NAMALWA (cell line): ENCODE data around the gene CDK14.
A peak's percentile ranks its signal among the peaks of the same experiment; 100 is the strongest.
"Not testable (repeated sequence)": the region's sequence is repeated elsewhere in the genome, so short reads cannot be mapped to it uniquely, and the experiment has no call there.

Experiments used
- DNase-seq: peaks from one replicate; pipeline ENCODE4 v3.0.0-alpha.2; 2015; ENCODE audit warnings: low spot score

The CDK14 gene

DNA sequence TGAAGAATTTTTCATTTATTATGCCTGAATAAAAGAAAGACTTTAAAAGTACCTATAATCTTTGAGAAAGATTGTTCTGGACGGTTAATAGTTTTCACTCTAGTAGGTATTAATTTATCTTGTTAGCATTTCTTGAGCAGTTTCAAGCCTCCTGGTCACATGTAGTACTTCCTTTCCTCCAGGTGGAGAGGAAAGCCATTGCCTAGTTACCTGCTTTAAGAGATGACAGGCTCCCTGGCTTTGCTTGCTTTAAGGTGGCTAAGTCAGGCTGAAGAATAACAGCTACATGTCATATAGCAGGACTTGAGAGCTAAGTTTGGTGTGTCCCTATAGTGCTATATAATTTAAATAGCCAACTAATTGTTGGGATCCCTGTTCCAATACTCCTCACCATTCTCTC is 160.2 kb downstream of the CDK14 start:
- peak; percentile 38 for DNase-seq

DNA sequence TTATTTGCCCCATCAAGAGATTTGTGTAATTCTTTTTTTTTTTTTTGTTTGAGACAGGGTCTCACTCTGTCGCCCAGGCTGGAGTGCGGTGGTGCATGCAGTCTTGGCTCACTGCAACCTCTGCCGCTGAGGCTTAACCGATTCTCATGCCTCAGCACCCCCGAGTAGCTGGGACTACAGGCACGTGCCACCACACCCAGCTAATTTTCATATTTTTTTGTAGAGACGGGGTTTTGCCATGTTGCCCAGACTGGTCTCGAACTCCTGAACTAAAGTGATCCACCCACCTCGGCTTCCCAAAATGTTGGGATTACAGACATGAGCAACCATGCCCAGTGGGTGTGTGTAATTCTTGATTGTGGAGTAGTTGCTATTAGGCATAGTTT is 161.4 kb downstream of the CDK14 start:
- peak; percentile 87 for DNase-seq

DNA sequence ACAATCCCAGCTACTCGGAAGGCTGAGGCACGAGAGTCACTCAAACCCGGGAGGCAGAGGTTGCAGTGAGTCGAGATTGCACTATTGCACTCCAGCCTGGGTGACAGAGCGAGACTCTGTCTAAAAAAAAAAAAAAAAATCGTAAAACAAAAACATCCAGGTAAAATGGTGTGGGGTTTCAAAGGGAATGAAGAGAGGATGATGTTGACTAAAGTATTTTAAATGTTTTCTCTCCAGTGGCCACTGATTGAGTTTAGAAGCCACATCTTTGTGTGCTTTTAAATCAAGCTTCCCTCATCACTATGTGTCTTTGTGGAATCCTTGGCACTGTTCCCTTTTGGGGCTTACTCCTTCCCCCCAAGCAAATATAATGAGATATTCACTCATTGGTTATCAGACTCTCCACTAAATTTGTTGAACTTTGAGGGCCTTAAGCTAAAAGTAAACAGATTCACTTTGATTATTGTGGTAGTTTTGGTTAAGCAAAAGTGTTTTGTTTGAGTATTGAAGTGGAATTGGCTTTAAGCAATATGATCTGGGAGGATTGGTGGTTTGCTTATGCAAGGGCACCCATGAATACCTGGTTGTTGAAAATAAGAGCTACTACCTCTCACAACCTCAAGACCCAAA is 162.9 kb downstream of the CDK14 start:
- DNase-seq, result no peak

DNA sequence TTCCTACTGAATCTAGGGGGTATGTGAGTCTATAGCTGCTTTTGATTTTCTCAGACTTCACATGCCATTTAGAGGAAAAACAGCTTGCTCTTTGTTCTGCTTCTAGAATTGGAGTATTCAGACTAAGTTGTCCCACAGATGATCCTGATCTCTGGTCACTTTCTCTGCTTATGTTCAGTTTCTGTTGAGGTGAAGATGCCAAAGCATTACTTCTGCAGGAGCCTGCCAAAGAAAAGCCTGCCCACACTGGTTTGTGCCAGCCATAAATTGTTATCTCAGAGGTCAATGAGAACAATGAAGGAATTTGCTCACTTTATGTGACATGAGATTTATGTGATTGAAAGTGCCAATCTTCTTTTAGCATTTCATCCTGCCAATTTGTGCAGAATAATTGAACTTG is 163.6 kb downstream of the CDK14 start:
- no peak for DNase-seq

DNA sequence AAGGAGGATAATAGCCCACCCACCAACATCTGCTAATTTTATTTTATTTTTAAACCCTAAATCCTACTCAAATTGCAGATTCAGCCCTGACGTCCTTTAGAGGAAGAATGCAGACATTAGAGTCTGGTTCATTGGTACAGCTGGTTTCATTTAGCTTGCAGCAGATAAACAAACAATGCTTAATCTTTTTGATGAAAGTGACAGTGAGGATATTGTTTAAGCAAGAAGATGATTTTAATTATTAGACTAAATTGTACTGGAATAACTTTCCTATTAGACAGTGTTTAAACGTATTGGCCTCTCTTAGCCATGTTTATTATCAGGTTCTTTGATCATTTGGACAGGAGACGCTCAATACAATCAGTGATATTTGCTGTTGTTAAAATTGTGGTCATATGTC is 164.8 kb downstream of the CDK14 start:
- no peak for DNase-seq

DNA sequence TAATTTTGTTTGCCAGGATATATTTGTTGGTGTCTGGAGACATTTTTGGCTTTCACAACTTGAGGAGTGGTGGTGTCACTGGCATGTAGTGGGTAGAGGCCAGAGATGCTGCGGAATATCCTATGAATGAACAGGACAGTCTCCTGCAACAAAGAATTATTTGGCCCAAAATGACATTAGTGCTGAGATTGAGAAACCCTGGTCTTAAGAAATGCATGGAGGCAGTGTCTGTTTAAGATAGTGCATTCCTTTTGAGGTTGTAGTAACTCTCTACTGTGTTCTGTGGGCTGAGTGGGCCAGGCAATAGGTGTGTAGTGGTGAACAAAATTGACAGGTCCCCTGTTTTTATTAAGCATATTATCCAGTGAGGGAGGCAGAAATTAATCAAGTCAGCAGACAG is 165.5 kb downstream of the CDK14 start:
- DNase-seq, result no peak

DNA sequence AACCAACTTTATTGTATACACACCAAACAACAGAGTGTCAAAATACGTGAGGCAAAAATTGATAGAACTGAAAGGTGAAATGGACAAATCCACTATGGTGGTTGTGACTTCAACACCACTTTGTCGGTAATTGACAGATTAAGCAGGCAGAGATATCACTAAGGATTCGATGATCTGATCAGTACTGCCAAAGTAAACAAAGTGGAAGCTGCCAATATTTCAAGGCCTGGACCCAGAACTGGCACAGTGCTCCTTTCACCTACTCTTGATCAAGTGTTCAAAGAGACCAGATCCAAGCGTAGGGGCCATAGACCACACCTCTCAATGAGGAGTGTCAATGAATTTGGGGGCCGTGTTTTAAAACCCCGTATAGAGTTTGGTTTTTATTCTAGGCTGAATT is 167.0 kb downstream of the CDK14 start:
- DNase-seq, result no peak

DNA sequence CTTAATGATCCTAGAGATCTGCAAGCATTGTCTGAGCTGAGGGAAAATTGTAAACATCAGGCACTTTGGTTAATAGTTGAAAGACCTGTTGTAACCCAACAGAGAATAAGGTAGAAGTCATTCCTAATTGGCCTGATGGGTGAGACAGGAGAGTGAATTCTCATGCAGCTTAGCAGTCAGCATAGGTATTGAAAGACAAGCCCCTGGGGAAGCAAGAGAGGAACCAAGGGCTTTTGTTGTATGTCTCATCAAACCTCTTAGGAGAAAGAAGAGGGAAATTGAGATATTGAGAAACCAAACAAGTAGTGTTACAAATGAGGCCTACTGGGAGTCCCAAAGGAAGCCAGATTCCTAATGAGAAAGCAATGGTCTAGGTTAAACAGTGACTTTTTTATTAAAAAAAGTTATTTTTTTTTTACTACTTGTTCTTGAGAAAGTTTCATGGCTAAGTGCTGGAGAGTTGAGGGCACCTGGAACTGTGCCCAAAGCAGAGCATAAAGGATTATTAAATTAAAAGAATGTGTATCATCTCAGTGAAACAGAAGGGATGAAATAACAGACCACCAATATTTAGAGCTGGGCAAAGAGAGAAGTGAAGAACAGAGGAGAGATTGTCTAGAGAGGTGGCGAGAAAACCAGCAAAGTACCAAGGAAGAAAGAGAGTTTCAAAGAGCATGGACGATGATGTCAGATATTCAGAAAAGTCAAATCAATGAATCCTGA is 168.9 kb downstream of the CDK14 start:
- no peak for DNase-seq

DNA sequence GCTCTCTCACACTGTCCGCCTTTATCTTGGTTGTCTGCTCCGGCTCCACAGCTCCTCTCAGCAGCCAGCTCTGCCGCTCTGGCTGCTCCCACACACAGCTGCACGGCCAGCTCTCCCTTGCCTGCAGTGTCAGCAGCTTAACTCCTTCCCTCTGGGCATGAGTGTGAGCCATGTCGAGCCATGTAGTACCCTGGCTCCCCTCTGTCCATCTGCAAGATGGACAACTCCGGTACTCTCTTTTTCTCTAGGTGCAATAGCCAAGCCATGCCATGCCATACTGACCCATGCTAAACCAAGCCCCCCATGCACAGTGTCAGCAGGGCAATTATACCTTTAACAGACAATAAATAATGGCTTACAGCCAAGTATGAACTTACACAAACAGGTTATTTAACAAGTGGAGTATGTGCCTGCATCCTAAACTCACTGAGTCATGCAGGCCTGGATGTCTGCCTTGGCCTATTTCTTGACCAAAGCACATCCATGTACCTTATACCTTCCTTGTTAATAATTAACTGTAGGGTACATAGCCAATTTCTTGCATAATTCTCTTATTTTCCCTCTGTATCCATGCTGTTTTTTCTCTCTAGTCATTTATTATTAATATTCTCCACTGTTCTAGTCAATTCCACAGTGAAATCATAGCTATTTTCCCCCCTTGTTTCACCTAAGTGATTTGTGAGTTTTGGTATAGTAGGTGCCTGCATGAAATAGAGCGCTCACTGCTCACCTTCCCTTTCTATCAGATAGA is 170.9 kb downstream of the CDK14 start:
- DNase-seq, result no peak

DNA sequence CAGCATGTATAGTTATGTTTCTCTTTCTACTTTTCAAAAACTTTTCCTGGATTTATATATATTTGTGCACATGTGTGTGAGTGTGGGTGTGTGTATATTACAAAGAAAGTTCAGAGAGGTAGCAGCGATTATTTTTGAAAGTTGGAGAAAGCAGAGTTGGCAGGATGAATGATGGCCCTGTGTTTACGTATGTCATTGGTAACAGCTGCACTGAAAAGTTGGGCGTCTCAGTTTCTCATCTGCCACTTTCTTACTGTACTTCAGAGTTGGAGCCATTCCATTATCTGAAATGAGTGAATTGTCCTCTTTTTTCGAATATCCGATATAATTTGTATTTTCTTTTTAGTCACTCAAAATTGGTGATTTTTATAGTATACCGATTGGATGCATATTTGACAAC is 172.2 kb downstream of the CDK14 start:
- DNase-seq, result no peak

DNA sequence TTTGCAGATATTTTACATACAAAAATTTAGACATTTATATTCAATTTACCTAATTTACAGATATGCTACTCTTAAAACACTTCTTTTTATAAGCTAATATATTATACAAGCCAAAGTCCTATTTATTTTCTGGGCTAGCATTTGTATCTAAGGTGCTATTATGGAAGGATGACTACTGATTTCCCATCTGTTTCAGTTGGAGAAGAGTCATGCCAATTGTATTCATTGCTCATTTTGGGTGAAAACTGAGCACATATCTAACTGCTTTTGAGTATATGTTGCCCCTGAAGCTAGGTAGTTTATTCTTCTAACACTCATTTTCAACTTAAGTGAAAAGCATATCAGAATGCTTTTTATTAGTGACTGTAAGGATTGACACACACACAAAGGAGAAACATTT is 172.9 kb downstream of the CDK14 start:
- no peak for DNase-seq

DNA sequence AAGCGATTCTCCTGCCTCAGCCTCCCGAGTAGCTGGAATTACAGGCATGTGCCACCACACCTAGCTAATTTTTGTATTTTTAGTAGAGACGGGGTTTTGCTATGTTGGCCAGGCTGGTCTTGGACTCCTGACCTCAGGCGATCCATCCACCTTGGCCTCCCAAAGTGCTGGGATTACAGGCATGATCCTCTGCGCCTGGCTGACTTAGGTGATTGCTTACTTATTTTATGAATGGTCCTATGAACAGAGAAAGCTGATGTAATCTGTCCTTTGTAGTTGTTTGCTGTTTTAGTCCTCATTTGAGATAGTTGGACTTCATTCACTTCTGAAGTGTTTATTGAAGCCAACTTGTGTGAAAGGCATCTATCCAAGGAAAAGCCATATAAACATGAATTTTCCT is 173.4 kb downstream of the CDK14 start:
- DNase-seq, result not testable (repeated sequence)

DNA sequence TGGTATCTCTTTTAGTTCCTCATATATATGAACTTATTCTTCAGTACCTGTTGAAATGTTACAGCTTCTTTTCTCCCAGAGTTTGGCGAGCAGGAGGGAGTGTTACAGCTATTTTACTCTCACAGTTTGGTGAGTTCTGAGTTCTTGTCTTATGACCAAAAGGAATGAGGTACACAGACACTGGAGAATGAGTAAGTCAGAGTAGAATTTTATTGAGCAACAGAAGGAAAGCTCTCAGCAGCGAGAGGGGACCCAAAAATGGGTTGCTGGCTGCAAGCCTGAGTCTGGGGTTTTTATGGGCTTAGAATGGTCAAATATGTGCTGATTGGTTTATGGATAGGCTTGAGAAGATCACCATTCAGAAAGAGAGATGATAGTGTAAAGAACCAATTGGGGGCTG is 175.2 kb downstream of the CDK14 start:
- DNase-seq, result no peak

DNA sequence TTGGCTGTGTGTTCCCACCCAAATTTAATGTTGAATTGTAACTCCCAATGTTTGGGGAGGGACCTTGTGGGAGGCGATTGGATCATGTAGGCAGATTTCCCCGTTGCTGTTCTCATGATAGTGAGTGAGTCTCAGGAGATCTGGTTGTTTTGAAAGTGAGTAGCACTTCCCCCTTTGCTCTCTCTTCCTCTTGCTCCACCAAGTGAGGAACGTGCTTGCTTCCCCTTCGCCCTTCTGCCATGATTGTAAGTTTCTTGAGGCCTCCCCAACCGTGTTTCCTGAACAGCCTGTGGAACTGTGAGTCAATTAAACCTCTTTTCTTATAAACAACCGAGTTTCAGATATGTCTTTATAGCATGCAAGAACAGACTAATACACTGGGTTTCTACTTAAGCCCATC is 176.3 kb downstream of the CDK14 start:
- peak; percentile 48 for DNase-seq

DNA sequence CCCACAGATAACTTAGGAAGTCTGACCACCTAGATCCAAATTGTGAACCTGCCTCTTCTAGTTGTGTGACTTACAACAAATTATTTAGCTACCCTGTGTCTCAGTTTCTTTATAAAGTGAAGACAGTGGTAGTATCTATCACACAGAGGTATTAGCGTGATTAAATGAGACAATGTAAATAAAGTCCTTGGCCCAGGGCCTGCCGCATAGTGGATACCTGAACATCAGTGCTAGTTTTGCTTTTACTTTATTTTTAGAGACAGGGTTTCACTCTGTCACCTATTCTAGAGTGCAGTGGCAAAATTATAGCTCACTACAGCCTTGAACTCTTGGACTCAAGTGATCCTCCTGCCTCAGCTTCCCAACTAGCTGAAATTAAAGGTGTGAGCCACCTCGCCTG is 177.1 kb downstream of the CDK14 start:
- no peak for DNase-seq

DNA sequence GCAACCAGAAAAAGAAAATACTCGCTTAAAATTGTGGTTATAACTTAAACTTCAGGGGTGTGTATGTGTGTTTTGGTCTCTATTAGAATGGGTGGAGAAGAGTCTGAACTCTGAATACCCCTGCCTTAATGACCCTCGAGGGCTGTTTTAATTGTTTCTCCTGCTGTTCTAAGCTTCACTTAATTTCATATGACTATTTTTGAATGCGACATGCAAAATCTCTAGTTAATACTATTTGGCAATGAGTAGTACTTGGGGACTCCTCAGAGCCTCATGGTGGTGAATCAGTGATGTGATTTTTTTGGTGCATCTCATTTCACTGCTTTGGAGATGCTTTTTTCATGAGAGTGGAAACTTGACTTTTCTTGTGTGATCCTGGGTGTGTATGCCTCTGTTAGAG is 178.6 kb downstream of the CDK14 start:
- no peak for DNase-seq

DNA sequence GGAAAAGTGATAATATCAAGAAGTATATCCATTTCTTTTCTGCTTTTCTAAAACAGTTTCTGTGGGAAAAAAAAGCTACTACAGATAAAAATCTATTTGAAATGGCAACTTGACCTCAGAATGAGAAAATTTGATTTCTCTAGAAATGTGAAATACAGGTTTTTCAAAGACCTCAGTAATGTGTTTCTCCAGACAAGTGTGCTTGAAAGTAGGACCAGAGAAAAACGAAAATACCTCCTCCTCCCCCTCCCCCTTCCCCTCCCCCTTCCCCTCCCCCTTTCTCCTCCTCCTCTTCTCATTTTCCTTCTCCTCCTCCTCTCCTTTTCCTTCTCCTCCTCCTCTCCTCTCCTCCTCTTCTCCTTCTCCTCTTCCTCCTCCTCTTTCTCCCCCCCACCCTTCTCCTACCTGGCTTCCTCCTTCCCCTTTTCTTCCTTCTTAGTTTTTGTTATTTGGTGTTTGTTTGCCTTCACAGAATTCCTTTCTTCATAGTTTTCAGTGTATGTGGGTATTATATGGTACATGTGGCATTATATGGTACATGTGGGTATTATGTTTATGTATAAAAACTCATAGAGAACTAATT is 179.4 kb downstream of the CDK14 start:
- DNase-seq, result no peak

DNA sequence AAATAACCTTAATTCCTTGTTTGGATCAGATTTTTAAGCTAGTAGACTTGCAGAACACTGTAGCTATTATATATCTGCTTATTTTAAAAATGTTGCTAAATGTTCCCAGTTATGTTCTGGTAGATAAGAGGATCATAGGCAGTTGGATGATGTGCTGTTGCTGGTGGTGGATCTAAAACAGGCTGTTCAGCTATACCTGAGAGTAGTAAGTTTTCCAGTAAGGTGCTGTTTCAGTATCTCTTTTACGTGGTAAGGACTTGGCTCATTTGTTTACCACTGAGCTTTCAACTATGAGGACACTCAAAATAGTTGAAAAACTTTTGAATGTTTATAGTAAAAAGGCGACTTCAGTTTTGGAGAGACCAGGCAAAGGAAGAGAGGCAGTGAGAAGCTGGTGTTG is 180.9 kb downstream of the CDK14 start:
- no peak for DNase-seq

DNA sequence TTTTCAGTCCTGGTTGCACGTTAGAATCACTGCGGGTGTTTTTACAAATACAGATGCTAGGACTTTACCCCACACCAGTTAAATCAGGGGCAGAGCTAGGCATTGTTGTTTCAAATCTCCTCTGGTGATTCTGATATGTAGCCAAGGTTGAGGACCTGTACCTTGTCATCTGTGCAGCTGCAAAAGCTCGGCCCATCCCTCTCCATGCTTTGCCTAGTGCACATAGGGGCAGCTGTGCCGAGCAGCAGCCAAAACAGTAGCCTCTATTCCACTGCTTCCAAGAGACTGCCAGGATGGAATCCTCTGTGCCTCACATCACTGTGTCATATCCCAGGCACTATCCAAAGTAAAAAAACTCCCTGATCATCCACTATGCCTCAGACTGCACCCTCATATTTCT is 181.3 kb downstream of the CDK14 start:
- no peak for DNase-seq

DNA sequence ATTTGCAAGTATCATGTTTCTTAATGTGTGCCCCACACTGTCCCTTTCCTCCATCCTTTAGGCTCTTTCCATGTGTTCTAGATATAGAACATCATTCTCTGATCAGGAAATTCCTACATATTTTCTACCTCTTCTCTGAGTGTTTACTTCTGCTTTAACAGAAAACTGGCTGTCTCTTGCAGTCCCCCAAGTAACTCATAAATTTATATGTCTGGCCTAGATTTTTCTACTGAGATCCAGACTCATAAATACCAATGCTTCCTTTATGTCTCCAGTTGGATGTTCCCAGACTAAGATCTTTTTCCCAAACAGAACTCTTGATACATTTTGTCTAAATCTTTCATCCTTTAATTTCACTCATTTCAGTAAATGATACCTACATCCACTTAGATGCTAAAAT is 181.8 kb downstream of the CDK14 start:
- DNase-seq, result no peak

DNA sequence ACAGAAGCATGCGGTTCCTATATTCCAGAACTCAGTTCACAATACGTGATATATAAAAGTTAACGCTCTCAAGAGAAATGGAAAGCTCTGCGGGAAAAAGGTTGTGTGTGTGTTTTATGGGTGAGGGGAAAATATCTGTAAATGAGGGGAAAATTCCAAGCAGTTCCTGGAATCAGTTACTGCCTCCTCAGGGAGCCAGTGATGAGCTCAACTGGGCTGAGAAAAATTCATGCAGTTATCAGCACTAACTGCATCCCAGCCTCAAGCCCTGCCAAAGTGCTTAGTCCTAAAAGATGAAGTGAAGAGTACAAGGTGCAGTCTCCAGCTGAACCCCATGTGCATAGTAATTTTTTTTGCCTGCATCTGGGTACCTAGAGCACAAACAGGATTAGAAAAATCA is 191.9 kb downstream of the CDK14 start:
- DNase-seq, result no peak

DNA sequence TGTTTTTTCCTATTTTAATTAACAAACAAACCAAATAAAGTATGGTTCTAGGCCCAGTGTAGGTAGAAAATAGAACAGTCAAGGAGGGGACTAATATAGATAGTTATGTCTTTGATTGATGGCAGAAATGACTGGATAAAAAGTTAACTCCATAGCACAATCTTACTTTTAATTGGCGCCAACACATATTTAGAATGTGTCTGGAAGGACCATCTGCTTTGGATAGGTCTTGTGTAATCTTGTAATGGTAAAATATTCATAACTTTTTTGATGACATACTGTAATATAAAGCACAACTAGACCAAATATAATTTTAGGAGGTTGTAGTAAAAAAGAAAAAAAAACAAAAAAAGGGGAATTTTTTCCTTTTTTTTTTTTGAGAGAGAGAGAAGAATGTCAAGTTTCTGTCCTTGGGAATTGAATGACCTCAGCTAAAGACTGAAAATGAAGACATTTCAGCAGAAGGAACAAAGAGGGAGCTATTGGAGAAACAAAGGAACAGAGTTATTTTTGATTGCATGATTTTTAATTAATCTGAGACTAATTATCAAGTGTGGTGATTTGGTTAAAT is 193.7 kb downstream of the CDK14 start:
- no peak for DNase-seq

DNA sequence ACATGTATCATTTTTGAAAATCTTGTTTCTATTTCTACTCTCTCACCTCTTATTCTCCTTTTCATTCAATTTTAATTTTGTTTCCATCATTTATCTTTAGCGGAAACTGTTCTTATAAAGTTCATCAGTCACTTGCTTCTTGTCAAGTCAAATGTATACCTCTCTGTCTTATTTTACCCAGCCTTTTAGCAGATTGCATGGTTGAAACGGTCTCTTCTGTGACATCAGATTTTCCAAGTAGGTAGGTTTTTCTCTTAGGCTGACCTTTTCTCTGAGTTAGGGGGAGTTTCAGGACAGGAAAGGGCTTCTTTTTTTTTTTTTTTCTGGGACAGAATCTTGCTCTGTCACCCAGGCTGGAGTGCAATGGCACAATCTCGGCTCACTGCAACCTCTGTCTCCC is 195.5 kb downstream of the CDK14 start:
- no peak for DNase-seq
